ACC112 (cell line): ENCODE results near the gene TH.
A peak's percentile ranks its signal among the peaks of the same experiment; 100 is the strongest.

Experiments used
- H2AFZ ChIP-seq: fragments of 200-600 bp; sonication (generic); one replicate; pipeline ENCODE4 v1.6.0; 2017; ENCODE audit warnings: antibody characterized with exemption, low read length; ENCODE audit not compliant: unreplicated experiment
- H3K27ac ChIP-seq: fragments of 200-600 bp; sonication (generic); 2 replicates; pipeline ENCODE4 v1.5.1; 2014; ENCODE audit warnings: low read depth, mild to moderate bottlenecking, antibody characterized with exemption, low read length, moderate library complexity
- H3K27me3 ChIP-seq: fragments of 200-600 bp; sonication (generic); 2 replicates; pipeline ENCODE4 v1.6.1; 2014; ENCODE audit warnings: mild to moderate bottlenecking, antibody characterized with exemption, low read length, moderate library complexity, mixed read lengths; ENCODE audit not compliant: insufficient read depth
- H3K36me3 ChIP-seq: fragments of 200-600 bp; sonication (generic); 2 replicates; pipeline ENCODE4 v1.6.1; 2016; ENCODE audit warnings: mild to moderate bottlenecking, antibody characterized with exemption, low read length, moderate library complexity, mixed read lengths; ENCODE audit not compliant: insufficient read depth
- H3K4me1 ChIP-seq: fragments of 200-600 bp; sonication (generic); one replicate; pipeline ENCODE4 v1.6.1; 2016; ENCODE audit warnings: low read length, mixed read lengths; ENCODE audit not compliant: insufficient read depth, unreplicated experiment, control insufficient read depth
- H3K4me3 ChIP-seq: fragments of 200-600 bp; sonication (generic); 2 replicates; pipeline ENCODE4 v1.5.1; 2014; ENCODE audit warnings: mild to moderate bottlenecking, low read depth, low read length
- H3K79me2 ChIP-seq: fragments of 200-600 bp; sonication (generic); one replicate; pipeline ENCODE4 v1.6.0; 2016; ENCODE audit warnings: low read length; ENCODE audit not compliant: control insufficient read depth, unreplicated experiment, insufficient read depth

The TH gene

DNA sequence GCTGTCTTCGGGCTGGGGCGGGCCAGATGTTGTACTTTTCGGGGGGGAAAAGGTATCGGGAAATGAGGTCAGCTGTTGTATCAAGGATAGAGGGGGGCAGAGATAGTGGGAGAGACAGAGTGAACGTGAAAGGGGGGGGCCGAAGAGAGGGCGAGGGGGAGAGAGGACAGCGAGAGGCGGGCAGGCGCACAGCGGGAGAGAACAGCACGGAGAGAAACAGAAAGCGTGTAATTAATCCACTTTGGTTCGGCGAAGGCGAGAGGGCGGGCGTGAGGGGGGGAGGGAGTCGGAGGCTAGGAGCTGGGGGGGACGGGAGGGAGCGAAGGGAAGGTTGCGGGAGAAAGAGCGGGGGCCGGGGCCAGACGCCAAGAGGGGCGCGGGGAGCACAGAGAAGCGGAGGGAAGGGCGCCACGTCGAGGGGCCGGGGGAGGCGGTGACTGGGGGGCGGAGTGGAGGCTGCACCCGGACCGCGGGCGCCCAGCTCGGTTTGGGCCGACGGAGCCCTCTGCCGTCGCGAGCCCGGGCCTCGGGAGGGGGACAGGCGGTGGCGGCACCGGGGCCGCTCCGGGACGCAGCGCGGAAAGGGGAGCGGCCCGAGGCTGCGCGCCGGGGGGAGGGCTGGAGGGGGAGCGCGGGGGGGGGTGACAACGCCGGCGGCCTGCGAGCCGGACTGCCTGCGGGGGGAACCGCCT is 33.0 kb downstream of the TH start:
- Histone ChIP-seq H3K4me1 (peaks cover 11% of the 10 kb centered on the region), H3K79me2 (no peaks in the 10 kb centered on the region), H2AFZ (no peak overlapping the region), H3K4me3 (peak overlapping the region; percentile 55), H3K27me3 (peaks cover 53% of the 10 kb centered on the region), H3K36me3 (no peaks in the 10 kb centered on the region), H3K27ac (no peak overlapping the region)

GRCh38 chr11:2138068-2138430 is 33.6 kb downstream of the TH start:
- H3K27me3 ChIP-seq, result peaks cover 51% of the 10 kb centered on the region
- no peak overlapping the region for H3K27ac ChIP-seq
- H3K4me3 ChIP-seq, result peak overlapping the region; percentile 55
- H3K79me2 ChIP-seq, result no peaks in the 10 kb centered on the region
- no peaks in the 10 kb centered on the region for H3K36me3 ChIP-seq
- H2AFZ ChIP-seq, result no peak overlapping the region
- H3K4me1 ChIP-seq, result peaks cover 11% of the 10 kb centered on the region

DNA sequence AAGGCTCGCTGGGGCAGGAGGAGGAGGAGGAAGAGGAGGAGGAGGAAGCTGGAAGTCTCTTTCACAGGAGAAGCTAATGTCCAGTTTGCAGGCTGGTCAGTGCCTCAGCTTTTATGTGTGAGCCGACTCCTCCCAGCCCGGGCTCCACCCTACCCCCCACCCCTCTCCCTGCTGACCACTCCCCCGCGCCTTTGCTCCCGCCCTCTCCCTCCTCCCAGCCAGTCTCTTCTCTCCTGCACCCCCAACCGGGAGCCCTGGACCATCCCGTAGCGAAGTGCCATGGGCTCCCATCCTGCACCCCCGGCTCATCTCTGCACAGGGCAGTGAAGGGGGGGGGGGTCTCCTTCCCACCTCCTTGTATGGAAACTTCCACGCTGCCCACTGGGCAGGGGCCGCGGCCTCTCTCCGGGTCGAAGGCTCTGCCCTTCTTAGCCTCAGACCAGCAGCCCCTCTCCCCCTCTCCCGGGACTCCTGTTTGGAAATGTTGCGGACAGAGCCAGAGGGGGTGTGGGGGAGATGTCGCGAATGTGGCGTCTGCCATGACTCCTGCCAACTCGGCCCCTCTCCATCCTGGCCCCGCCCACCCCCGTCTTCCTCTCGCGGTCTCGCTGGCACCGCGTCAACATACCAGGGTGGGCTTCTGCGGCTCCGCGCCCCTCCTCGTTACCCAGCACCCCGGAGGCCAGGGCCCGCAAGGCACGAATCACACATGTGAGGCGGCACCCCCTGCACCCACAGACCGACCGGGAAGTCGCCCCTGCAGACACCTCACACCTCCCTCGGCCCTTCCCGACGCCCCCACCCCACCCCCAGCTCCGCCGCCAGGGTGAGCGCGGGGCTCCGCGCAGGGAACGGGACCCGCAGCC is 34.2 kb downstream of the TH start:
- no peak overlapping the region for H2AFZ ChIP-seq
- H3K4me1 ChIP-seq, result peaks cover 6% of the 10 kb centered on the region
- peak overlapping the region; percentile 34; the same call in 1 of the 2 replicates for H3K4me3 ChIP-seq
- peaks cover 54% of the 10 kb centered on the region for H3K27me3 ChIP-seq
- H3K27ac ChIP-seq, result no peak overlapping the region
- no peaks in the 10 kb centered on the region for H3K36me3 ChIP-seq
- no peaks in the 10 kb centered on the region for H3K79me2 ChIP-seq

DNA sequence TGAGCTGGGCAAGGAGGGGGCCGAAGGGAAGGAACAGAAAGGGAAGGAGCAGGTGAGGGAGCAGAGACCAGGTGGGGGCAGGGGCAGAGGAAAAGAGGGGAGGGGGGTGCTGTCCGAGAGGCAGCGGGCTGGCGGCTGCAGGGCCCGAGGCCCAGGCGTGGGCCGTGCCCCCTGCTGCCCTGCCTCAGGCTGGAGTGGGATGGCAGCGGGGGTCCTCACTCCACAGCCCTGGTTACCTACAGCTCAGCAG is 34.7 kb downstream of the TH start:
- H3K79me2 ChIP-seq, result no peaks in the 10 kb centered on the region
- H3K36me3 ChIP-seq, result no peaks in the 10 kb centered on the region
- H2AFZ ChIP-seq, result no peak overlapping the region
- peaks cover 54% of the 10 kb centered on the region for H3K27me3 ChIP-seq
- H3K4me3 ChIP-seq, result no peak overlapping the region
- H3K27ac ChIP-seq, result no peak overlapping the region
- H3K4me1 ChIP-seq, result peaks cover under 1% of the 10 kb centered on the region

DNA sequence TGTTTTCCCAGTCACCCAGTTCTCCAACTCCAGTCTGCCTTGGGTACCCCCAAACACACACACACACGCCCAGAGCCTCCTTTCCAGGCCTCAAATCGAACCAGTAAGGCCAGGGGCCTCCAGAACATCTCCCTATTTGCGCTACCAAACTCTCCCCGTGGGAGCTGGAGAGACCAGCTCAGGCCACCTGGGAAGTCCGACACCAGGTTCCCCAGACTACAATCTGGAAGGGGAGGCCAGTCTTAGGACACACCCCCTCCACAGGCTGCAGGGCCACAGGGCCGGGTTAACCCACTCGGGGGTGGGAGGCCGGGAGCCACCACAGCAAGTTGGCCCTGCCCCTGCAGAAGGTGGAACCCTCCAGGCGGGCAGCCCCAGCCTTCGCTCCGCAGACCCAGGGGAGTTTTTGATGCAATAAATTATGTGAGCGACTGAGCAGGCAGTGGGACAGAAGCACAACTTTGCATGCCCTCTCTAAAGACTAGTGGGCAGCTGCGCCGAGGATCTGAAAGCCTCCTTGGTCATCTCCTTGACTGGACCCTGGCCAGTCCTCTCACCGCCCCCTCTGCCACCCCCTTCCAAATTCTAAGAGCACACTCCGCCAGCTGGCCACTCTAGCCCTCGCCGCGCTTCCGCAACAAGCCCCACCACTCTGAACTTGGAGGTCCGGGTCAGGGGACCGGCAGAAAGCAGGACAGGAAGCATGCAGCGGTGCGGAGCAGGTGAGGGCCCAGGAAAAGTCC is 35.2 kb downstream of the TH start:
- peaks cover 51% of the 10 kb centered on the region for H3K27me3 ChIP-seq
- H3K36me3 ChIP-seq, result no peaks in the 10 kb centered on the region
- H3K27ac ChIP-seq, result no peak overlapping the region
- no peaks in the 10 kb centered on the region for H3K79me2 ChIP-seq
- no peaks in the 10 kb centered on the region for H3K4me1 ChIP-seq
- H3K4me3 ChIP-seq, result no peak overlapping the region
- no peak overlapping the region for H2AFZ ChIP-seq

DNA sequence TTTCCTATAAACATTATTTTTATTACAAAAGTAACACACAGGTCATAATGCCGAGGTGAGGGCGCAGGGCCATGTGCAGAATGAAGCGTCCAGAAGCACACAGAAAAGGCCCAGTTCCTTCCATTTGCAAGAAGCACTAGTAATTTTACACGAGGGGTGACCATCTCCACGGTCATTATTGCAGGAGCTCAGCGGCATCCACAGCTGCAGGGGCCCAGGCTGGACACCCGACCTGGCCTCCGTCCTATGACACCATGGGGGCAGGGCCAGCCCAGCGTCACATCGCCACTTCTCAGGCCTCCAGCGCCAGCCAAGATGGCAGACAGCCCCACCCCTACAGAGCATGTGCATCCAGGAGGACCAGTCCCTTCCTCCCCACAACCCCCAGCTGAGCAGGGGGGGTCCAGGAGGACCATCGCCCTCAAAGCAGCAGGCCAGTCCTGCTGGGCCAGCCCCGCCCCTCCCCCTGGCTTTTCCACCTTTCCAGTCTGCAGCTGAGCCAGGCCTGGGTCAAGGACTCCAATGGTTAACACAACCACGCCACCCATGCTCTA is 35.9 kb downstream of the TH start:
- Histone ChIP-seq H2AFZ (no peak overlapping the region), H3K27me3 (peaks cover 45% of the 10 kb centered on the region), H3K4me3 (no peak overlapping the region), H3K36me3 (no peaks in the 10 kb centered on the region), H3K27ac (no peak overlapping the region), H3K79me2 (no peaks in the 10 kb centered on the region), H3K4me1 (no peaks in the 10 kb centered on the region)

DNA sequence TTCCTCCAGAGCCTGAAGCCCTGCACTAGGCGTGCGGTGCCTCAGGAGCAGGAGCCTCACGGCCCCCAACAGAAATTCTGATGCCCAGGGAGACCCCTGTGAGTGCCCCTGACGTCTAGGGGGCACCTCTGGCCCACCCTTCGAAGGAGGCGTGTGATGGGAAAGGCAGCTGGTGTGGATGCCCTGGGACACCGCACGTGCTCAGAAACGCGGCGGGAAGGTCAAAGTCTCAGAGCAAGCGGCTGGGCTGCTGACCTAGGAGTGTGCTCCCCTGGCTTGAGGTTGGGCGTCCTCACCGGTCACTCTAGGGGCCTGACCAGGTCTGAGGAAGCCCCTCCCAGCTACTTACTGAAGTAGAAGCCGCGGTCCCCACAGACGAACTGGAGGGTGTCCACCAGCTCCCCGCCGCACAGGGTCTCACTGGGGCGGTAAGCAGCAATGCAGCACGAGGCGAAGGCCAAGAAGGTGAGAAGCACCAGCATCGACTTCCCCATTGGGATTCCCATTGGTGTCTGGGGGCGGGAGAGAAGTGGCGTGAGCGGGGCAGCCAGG is 36.5 kb downstream of the TH start:
- Histone ChIP-seq H2AFZ (no peak overlapping the region), H3K36me3 (no peaks in the 10 kb centered on the region), H3K79me2 (no peaks in the 10 kb centered on the region), H3K4me1 (no peaks in the 10 kb centered on the region), H3K27me3 (peaks cover 38% of the 10 kb centered on the region), H3K27ac (no peak overlapping the region), H3K4me3 (no peak overlapping the region)

GRCh38 chr11:2134022-2135010 is 37.3 kb downstream of the TH start:
- Histone ChIP-seq H2AFZ (no peak overlapping the region), H3K4me3 (no peak overlapping the region), H3K27me3 (peaks cover 32% of the 10 kb centered on the region), H3K79me2 (no peaks in the 10 kb centered on the region), H3K36me3 (no peaks in the 10 kb centered on the region), H3K4me1 (no peaks in the 10 kb centered on the region), H3K27ac (no peak overlapping the region)

- H3K79me2 ChIP-seq, result no peaks in the 10 kb centered on the region
- peaks cover 26% of the 10 kb centered on the region for H3K27me3 ChIP-seq
- H3K36me3 ChIP-seq, result no peaks in the 10 kb centered on the region
- no peak overlapping the region for H3K4me3 ChIP-seq
- H2AFZ ChIP-seq, result no peak overlapping the region
- H3K27ac ChIP-seq, result no peak overlapping the region
- H3K4me1 ChIP-seq, result no peaks in the 10 kb centered on the region
Measured at GRCh38 chr11:2133241-2134021, 38.2 kb downstream of the TH start.
